NCI-H345 (cell line): Measurements from ENCODE around the gene TPCN2.

Source experiments
- DNase-seq: peaks from one replicate; lab custom pipeline; 2025; lab: John Stamatoyannopoulos, UW

Gene TPCN2

GRCh38 chr11:69039501-69039900 lies 9.2 kb upstream of the TPCN2 start:
- DNase-seq = no peak

GRCh38 chr11:69040051-69040450 lies 8.7 kb upstream of the TPCN2 start:
- DNase-seq = no peak

DNA sequence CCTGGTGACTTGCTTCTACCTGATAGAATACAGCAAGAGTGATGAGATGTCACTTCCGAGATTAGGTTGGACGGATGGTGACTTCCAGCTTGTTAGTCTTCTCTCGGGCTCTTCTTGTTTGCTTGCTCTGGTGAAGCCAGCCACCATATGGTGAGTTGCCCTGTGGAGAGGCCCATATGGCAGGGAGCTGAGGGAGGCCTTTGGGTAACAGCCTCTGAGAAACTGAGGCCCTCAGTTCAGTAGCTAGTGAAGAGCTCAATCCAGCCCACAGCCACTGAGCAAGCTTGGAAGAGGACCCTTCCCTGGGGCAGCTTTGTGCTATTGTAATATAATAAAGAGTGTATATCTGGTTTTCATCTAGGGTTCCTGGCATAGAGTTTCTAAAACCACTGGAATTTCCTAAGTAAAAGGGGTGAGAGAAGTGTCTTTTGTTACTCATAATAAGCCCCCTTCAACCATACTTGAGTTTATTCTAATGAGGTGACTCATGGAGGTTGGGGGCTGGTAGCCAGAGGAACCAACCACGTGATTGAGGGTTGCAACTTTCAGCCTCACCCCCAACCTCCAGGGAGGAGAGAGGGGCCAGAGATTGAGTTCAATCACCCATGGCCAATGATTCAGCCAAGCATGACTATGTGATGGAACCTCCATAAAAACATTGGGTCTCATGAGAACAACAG lies 8.0 kb upstream of the TPCN2 start:
- no peak for DNase-seq

DNA sequence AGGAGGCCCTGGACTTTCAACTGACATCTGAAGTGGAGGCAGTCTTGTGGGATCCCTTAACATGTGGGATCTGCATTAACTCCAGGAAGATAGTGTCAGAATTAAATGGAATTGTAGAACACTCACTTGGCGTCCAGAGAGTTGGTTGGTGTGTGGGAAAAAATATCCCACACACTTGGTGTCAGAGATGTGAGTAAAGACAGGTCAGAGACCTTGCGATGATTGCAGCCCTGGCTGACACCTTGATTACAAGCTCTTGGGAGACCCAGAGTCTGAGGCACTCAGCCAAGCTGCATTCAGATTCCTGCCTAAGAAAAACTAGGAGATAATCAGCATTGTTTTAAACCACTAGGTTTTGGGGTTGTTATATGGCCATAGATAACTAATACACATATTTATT lies 7.2 kb upstream of the TPCN2 start:
- DNase-seq = no peak

GRCh38 chr11:69044111-69045013 lies 4.4 kb upstream of the TPCN2 start:
- DNase-seq = no peak

DNA sequence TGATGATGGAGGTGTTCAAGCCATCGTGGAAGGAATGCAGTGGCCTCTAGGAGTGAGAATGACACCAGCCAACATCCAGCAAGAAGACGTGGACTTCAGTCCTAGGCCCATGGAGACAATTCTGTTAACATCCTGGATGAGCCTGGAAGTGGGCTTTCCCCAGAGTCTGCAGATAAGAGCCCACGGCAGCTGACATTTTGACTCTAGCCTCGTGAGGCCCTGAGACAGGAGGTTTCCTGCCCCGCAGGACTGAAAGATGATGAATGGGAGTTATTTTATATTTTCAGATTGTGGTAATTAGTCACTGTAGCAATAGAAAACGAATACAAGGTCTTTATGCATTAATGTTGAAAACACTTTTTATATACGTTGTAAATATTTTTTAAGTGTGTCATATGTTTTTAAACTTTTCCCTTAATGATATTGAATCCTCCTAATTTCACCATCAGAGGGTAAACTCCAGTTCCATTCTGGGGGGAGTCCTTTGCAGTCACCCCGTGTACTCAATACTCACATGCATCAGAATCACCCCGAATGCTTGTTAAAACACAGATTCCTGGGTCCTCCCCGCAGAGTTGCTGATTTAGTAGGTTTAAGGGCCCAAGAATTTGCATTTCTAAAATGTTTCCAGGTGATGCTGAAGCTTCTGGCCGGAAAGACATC lies 570 bp upstream of the TPCN2 start:
- DNase-seq = no peak

- DNase-seq = no peak
Measured at GRCh38 chr11:69049490-69049867, 747 bp downstream of the TPCN2 start.

- no peak for DNase-seq
Measured at GRCh38 chr11:69050592-69051380, 2.1 kb downstream of the TPCN2 start.

- no peak for DNase-seq
Measured at GRCh38 chr11:69051381-69052342, 2.9 kb downstream of the TPCN2 start.

DNA sequence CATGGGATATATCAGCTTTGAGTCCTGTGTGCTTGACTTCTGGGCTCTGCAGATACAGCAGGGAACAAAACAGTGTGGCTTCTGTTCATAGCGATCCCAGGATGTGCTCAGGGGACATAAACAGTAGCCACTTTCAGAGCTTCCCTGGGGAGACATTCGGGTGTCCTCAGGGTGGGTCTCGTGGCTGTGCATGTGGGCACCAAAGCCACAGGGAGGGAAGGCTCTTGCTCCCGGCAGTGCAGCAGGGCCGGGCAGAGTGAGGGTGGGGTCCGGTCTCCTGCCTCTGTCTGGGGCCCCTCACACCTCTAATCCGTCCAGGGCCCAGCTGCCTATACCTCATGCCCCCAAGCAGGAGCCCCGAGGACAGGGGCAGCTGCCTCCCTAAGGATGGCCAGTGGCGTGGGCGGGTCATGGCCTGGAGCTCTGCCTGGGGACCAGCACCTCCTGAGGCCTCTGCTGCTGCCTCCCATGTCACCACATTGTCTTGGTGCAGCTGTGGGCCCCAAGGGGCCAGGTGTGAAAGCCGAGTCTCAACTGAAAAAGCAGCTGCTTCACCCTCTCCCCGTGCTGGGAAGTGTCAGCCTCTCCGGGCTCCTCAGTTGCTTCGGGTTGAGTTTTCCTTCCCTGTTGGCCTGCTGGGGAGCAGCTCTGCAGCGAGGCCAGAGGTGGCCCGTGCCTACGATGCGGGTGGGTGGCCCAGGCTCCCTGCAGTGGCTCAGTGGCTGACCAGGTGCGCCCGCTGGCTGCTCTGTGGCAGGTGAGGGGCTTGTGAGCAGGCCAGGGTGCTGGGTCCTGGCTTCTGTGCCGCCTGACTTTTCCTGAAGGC lies 3.8 kb downstream of the TPCN2 start:
- DNase-seq = no peak

DNA sequence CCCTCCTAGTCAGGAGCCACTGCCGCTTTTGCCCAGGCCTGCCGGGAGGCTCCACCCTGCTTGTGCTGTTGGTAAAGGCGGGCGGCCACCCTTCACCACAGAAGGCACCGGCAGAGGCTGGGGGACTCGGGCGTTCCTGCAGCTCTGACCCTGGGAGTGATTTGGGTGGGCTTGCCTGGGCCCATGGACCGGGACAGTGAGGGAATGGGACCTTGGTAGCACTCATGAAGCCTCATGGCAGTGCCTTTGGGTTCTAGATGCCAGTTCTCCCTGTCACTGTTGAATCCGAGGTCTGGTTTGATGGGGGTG lies 4.4 kb downstream of the TPCN2 start:
- no peak for DNase-seq

- no peak for DNase-seq
Measured at GRCh38 chr11:69053546-69054396, 5.0 kb downstream of the TPCN2 start.

- no peak for DNase-seq
Measured at GRCh38 chr11:69054397-69055211, 5.9 kb downstream of the TPCN2 start.

GRCh38 chr11:69055212-69055586 lies 6.5 kb downstream of the TPCN2 start:
- DNase-seq = no peak

GRCh38 chr11:69055598-69056516 lies 7.1 kb downstream of the TPCN2 start:
- no peak for DNase-seq

GRCh38 chr11:69057236-69057635 lies 8.5 kb downstream of the TPCN2 start:
- DNase-seq = no peak

DNA sequence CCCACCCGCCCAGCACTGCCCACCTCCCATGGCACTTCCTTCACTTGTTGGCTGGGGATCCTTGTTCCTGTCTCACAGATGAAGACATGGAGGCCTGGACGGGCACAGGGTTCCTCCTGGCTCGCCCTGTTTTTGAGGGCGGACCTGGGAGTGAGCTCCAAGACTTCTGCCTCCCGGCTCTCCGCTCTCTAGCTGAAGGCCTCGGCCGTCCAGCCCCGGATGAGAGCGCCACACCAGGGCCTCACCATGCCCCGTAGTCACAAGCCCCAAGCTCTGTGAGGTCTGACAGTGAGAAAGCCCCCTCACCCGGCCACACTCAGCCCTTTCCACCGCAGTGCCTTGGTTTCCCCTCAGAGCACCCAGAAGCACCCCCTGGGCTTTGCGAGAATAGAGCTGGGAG lies 9.1 kb downstream of the TPCN2 start:
- DNase-seq = no peak
